ENCODE measurements around the gene SELENON. TPM values are rescaled to one million over a fixed set of nuclear protein-coding genes. Genes with fewer than 3 reads are reported as not detected.

Gene SELENON
- total RNA-seq, 1 donor from 2014 or later: 64.1 TPM

DNA sequence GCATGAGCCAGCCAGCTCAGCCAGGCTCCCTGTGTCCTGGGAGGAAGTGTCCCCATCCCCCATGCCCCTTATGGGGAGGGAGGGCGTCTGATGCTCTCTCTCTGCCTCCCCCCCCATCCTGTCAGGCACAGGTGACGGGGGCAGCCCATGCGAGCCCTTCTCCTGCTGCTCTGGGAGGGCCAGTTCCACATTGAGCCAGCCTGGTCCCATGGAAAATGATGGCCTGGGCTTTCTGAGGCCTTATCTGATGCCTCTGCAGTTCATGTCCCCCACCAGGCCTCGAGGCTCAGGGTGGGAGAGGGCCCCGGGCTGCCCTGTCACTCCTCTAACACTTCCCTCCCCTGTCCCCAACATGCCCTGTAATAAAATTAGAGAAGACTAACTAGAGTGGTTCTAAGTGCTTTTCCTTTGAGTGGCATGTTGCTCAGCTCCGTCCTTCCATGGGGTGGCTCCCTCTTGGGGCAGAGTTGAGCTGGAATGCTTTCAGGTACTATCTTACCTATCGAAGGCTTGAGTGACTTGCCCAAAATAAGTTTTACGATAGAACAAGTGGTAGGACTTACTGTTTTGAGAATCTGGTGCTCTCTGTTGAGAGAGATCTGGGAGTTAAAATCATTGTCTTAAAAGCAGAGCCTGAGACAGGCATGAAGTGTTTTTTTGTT lies 18.0 kb downstream of the SELENON start:
- H3K9me3 ChIP-seq (ENCODE audit: insufficient read depth, low read depth, low read length): no peaks in the 10 kb centered on the region
- Mint-ChIP-seq H3K36me3 (ENCODE audit: low read depth, unreplicated experiment) (peaks cover 4% of the 10 kb centered on the region), H3K4me1 (ENCODE audit: low read depth, unreplicated experiment) (peaks cover 24% of the 10 kb centered on the region), H3K4me3 (ENCODE audit: unreplicated experiment) (peak overlapping the region; percentile 99), H3K9me3 (ENCODE audit: unreplicated experiment) (no peaks in the 10 kb centered on the region), H3K27me3 (ENCODE audit: low read depth, unreplicated experiment) (no peaks in the 10 kb centered on the region), H3K27ac (ENCODE audit: unreplicated experiment) (peak overlapping the region; percentile 48)
- DNase-seq (ENCODE audit: low read depth) (no peak), FAIRE-seq (no peak)
- H3K9ac ChIP-seq (ENCODE audit: low read length): peak overlapping the region; percentile 94
- no peak overlapping the region for H3K27ac ChIP-seq (ENCODE audit: low read depth, low read length)
- H2AFZ ChIP-seq (ENCODE audit: low read depth, low read length): no peak overlapping the region
- no peak overlapping the region for H3K4me2 ChIP-seq (ENCODE audit: low read length)
- H3K4me1 ChIP-seq (ENCODE audit: insufficient read depth, low read length): peaks cover 22% of the 10 kb centered on the region
- peaks cover 21% of the 10 kb centered on the region for H4K20me1 ChIP-seq (ENCODE audit: insufficient read depth, low read length)
- H3K36me3 ChIP-seq (ENCODE audit: insufficient read depth, low read length): no peaks in the 10 kb centered on the region
- H3K27me3 ChIP-seq (ENCODE audit: insufficient read depth, low read length): no peaks in the 10 kb centered on the region
- no peak overlapping the region for H3K4me3 ChIP-seq (ENCODE audit: insufficient read depth, low read depth, low read length)
- H3K79me2 ChIP-seq (ENCODE audit: insufficient read depth, low read length): peaks cover 31% of the 10 kb centered on the region
- TF ChIP-seq EZH2 (IDR thresholded peaks at IDR 0.05; ENCODE audit: insufficient read depth, low read length): no peak
- TF ChIP-seq, protein P1, sequence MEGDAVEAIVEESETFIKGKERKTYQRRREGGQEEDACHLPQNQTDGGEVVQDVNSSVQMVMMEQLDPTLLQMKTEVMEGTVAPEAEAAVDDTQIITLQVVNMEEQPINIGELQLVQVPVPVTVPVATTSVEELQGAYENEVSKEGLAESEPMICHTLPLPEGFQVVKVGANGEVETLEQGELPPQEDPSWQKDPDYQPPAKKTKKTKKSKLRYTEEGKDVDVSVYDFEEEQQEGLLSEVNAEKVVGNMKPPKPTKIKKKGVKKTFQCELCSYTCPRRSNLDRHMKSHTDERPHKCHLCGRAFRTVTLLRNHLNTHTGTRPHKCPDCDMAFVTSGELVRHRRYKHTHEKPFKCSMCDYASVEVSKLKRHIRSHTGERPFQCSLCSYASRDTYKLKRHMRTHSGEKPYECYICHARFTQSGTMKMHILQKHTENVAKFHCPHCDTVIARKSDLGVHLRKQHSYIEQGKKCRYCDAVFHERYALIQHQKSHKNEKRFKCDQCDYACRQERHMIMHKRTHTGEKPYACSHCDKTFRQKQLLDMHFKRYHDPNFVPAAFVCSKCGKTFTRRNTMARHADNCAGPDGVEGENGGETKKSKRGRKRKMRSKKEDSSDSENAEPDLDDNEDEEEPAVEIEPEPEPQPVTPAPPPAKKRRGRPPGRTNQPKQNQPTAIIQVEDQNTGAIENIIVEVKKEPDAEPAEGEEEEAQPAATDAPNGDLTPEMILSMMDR (IDR thresholded peaks at IDR 0.05; ENCODE audit: insufficient read depth, low read depth, low read length): no peak

DNA sequence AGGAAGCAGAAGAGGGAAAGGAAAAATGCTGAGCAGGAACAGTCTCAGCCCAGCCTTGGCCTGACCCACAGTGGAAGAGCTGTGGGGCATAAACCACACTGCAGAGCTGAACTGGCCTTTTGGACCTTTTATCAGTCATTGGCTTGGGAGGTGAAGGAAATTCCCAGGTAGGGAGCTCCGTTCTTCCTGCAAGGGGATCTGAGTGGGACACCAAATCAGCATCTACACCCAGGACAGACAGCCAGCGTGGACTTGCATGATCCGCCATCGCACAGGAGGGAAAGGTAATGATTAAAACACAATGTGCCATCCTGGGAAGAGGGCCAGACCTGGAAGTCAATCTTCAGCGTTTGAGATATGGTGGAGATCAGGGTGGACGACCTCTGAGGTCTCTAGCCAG lies 18.6 kb downstream of the SELENON start:
- Mint-ChIP-seq H3K9me3 (ENCODE audit: unreplicated experiment) (no peaks in the 10 kb centered on the region), H3K4me3 (ENCODE audit: unreplicated experiment) (peak overlapping the region; percentile 99), H3K36me3 (ENCODE audit: low read depth, unreplicated experiment) (peaks cover 4% of the 10 kb centered on the region), H3K4me1 (ENCODE audit: low read depth, unreplicated experiment) (peaks cover 24% of the 10 kb centered on the region), H3K27me3 (ENCODE audit: low read depth, unreplicated experiment) (no peaks in the 10 kb centered on the region), H3K27ac (ENCODE audit: unreplicated experiment) (peak overlapping the region; percentile 96)
- Histone ChIP-seq H3K27me3 (ENCODE audit: insufficient read depth, low read length) (no peaks in the 10 kb centered on the region), H3K9me3 (ENCODE audit: insufficient read depth, low read depth, low read length) (no peaks in the 10 kb centered on the region), H3K4me2 (ENCODE audit: low read length) (peak overlapping the region; percentile 90), H3K27ac (ENCODE audit: low read depth, low read length) (peak overlapping the region; percentile 89), H4K20me1 (ENCODE audit: insufficient read depth, low read length) (peaks cover 27% of the 10 kb centered on the region), H2AFZ (ENCODE audit: low read depth, low read length) (no peak overlapping the region), H3K4me3 (ENCODE audit: insufficient read depth, low read depth, low read length) (peak overlapping the region; percentile 80), H3K79me2 (ENCODE audit: insufficient read depth, low read length) (peaks cover 37% of the 10 kb centered on the region), H3K4me1 (ENCODE audit: insufficient read depth, low read length) (peaks cover 22% of the 10 kb centered on the region), H3K9ac (ENCODE audit: low read length) (peak overlapping the region; percentile 94), H3K36me3 (ENCODE audit: insufficient read depth, low read length) (no peaks in the 10 kb centered on the region)
- TF ChIP-seq, protein P1 (IDR thresholded peaks at IDR 0.05; ENCODE audit: insufficient read depth, low read depth, low read length): no peak
- no peak for TF ChIP-seq EZH2 (IDR thresholded peaks at IDR 0.05; ENCODE audit: insufficient read depth, low read length)
- no peak for FAIRE-seq
- no peak for DNase-seq (ENCODE audit: low read depth)
